ENCODE data around the gene ATL3.
A peak's percentile ranks its signal among the peaks of the same experiment; 100 is the strongest.

Gene ATL3, protein sequence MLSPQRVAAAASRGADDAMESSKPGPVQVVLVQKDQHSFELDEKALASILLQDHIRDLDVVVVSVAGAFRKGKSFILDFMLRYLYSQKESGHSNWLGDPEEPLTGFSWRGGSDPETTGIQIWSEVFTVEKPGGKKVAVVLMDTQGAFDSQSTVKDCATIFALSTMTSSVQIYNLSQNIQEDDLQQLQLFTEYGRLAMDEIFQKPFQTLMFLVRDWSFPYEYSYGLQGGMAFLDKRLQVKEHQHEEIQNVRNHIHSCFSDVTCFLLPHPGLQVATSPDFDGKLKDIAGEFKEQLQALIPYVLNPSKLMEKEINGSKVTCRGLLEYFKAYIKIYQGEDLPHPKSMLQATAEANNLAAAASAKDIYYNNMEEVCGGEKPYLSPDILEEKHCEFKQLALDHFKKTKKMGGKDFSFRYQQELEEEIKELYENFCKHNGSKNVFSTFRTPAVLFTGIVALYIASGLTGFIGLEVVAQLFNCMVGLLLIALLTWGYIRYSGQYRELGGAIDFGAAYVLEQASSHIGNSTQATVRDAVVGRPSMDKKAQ

DNA sequence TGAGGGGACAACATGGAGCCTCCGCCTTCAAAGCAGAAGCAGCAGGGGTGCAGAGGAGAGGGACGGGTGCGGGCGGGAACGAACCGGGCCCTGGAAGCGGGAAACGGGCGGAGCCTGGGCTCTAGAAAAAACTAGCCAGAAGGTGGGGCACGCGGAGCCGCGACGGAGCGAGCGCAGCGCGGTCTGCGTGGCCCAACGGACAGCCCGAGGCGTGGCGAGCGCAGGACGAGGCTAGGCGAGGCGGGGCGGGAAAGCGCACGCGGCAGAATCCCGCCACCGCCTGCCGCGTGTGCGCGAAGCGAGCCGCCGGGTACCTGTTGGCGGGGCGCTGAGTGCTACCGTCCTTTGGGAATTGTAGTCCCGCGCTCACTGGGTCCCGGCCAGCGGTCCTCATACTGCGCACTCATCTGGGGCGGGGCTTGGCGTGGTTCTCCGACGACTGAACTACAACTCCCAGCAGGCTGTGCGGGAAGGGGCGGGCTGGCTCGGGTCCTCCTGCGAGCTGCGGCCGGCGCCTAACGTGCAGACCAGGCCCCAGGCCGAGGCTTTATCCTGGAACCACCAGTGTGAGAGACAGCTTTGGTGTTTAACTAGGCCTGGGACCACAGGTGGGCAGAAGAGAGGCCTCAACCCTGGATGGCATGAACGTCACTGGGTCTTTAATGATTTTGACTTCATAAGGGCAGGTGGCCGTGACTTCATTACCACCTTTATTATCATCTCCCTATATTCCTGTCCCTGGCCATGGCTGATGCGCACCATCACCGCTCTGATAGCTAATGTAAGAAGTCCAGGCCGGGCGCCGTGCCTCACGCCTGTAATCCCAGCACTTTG, at the start of gene ATL3:
ATL3 (minus strand) TSS at position 55 of the 834 bp plus-strand sequence; CDS start at position 14, 41 bp downstream.
- no peak for TF ChIP-seq ZNF274 (IDR thresholded peaks at IDR 0.05; ENCODE audit: low read depth, low read length)
- H3K4me3 ChIP-seq (ENCODE audit: low read length): peak within 1 kb of the TSS; percentile 82

DNA sequence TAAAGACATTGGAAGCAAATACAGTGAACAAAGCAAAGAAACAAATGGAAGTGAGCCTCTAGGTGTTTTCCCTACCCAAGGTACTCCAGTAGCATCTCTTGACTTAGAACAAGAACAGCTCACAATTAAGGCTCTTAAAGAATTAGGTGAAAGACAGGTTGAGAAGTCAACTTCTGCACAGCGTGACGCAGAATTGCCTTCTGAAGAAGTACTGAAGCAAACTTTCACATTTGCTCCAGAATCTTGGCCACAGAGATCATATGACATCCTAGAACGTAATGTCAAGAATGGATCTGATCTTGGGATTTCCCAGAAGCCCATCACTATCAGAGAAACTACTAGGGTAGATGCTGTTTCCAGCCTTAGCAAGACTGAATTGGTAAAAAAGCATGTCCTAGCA, 49.4 kb upstream of the ATL3 start:
- TF ChIP-seq ZNF274 (IDR thresholded peaks at IDR 0.05; ENCODE audit: low read depth, low read length): no peak
- H3K4me3 ChIP-seq (ENCODE audit: low read length): no peak overlapping the region

DNA sequence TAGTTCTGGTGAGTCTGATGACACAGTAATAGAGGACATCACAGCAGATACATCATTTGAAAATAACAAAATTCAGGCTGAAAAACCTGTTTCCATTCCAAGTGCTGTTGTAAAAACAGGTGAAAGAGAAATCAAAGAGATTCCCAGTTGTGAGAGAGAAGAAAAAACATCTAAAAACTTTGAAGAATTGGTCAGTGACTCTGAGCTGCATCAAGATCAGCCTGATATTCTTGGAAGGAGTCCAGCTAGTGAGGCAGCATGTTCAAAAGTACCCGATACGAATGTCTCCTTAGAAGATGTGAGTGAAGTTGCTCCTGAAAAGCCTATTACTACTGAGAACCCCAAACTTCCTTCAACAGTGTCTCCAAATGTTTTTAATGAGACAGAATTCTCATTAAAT, 48.8 kb upstream of the ATL3 start:
- no peak overlapping the region for H3K4me3 ChIP-seq (ENCODE audit: low read length)
- no peak for TF ChIP-seq ZNF274 (IDR thresholded peaks at IDR 0.05; ENCODE audit: low read depth, low read length)

DNA sequence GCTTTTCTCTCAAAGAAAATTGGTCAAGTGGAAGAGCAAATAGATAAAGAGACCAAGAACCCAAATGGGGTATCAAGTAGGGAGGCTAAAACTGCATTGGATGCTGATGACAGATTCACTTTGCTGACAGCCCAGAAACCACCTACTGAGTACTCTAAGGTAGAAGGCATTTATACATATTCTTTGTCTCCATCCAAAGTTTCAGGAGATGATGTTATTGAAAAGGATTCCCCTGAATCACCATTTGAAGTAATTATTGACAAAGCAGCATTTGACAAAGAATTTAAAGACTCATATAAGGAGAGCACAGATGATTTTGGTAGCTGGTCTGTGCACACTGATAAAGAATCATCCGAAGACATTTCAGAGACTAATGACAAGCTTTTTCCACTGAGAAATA, 47.8 kb upstream of the ATL3 start:
- no peak for TF ChIP-seq ZNF274 (IDR thresholded peaks at IDR 0.05; ENCODE audit: low read depth, low read length)

DNA sequence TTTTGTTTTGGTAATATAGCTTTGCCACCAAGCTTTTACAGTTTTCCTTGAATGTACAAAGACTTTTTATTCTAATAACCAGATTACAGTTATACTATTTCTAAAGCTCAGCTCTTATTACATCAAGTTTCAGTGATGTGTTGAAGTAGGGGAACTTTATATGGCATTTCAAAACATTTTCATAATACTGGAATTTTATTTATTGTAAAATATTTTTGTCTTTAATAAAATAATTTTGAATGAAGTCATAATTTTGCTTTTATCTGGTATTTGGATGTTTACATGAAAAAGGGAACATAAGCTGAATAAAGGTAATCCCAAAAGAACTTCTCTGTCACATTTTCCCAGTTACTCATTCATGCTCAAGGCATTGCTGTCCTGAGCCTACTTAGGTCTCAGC, 44.9 kb upstream of the ATL3 start:
- H3K4me3 ChIP-seq (ENCODE audit: low read length): no peak overlapping the region
- no peak for TF ChIP-seq ZNF274 (IDR thresholded peaks at IDR 0.05; ENCODE audit: low read depth, low read length)

More for the DNA sequence above, 47.8 kb upstream of the ATL3 start:
- H3K4me3 ChIP-seq (ENCODE audit: low read length): no peak overlapping the region

DNA sequence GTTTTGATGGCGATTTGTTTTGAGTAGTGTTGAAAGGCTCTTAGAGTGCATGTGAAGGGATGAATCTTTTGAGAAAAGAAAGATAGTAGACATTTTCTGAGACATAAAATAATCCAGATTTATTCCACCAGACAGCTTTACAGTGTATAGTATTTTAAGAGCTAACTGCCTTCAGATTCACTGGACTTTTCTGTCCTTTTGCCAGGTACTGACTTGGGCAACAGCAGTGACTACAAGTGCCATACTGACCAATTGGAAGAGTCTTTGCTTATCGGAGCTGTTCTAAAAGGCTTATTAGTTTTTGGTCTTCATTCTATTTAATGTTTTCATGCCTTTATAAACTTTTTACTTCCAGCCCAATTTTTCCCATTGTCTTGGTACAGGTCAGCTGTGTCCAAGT, 42.6 kb upstream of the ATL3 start:
- H3K4me3 ChIP-seq (ENCODE audit: low read length): no peak overlapping the region
- no peak for TF ChIP-seq ZNF274 (IDR thresholded peaks at IDR 0.05; ENCODE audit: low read depth, low read length)

DNA sequence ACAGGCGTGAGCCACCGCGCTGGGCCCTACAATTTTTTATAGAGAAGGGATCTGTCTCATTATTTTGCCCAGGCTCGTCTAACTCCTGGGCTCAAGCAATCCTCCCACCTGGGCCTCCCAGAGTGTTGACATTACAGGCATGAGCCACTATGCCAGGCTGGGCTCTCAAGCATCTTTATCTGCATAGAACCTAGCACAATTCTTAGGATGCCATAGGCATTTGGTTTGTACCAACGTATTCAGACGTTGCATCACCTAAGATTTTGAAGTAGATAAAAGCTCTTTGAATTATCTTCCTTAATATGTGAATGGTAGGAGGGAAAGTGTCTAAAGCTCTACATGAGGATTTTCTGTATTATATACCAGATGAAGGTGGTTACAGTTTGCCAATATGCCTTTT, 40.7 kb upstream of the ATL3 start:
- no peak overlapping the region for H3K4me3 ChIP-seq (ENCODE audit: low read length)
- no peak for TF ChIP-seq ZNF274 (IDR thresholded peaks at IDR 0.05; ENCODE audit: low read depth, low read length)

DNA sequence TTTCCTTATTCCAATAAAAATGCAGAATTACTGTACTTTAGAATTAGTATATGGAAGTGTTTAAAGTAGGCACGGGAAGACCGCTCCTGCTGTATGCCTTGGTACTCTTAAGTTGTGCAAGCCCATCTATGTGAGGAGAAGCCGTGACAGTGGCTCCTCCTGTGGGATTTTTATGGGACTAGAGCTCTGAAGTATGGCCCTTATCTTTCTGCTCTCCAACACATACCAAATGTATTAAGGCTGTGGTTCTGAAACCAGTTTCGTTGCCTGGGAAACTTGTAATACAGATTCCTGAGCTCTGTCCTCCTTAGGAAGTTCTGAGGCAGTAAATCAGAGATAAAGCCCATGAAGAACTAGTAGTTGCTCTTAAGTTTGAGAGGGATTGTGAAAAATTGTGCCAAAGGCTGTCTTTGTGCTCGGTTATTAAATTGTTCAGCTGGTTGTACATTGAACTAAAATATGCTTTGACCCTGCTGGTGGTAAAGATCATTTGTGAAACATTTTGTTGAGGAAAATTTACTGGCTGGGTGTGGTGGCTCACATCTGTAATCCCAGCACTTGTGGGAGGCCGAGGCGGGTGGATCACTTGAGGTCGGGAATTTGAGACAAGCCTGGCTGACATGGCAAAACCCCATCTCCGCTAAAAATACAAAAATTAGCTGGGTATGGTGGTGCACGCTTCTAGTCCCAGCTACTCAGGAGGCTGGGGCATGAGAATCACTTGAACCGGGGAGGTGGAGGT, 39.5 kb upstream of the ATL3 start:
- TF ChIP-seq ZNF274 (IDR thresholded peaks at IDR 0.05; ENCODE audit: low read depth, low read length): no peak
- H3K4me3 ChIP-seq (ENCODE audit: low read length): no peak overlapping the region

DNA sequence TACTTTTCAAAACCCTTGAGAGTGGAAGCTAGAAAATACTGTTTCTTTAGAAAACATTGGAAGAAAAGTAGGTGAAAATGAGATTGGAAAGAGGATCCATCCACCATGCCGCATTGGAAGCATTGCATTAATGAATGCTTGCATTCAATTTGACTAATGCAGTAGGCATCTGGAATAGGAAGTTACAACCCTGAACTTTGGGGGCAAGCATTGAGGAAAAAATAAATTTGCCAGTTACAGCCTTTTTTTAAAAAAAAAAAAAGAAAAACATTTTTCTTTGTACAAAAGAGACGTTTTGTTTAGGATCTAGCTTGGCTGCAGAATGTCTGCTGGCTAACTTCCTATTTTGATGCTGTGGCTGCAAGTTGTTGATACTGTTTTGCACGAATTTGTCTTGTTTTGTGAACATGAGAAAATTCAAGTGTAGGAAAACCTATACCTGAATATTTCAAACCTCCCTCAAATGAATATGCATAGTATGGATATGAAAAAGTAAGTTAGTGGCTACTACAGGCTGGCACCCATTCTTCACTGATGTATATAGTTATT, 38.2 kb upstream of the ATL3 start:
- TF ChIP-seq ZNF274 (IDR thresholded peaks at IDR 0.05; ENCODE audit: low read depth, low read length): no peak
- no peak overlapping the region for H3K4me3 ChIP-seq (ENCODE audit: low read length)

DNA sequence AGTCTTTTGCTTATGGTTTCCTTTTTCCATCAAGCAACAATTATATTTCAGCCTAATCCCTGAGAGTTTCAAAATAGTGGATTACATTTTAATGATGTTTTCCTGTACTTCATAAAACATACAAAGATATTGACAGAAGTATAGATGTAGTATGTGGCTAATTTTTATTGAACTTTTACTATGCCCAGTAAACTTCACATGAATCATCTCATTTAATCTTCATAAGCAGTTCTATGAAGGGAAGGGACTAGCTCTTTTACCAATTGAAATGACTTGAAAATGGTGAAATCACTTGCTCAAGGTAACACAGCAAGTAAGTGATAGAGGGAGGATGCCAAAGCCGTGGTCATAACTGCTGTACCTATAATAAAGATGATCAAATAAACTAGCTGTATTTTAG, 37.6 kb upstream of the ATL3 start:
- no peak for TF ChIP-seq ZNF274 (IDR thresholded peaks at IDR 0.05; ENCODE audit: low read depth, low read length)
- no peak overlapping the region for H3K4me3 ChIP-seq (ENCODE audit: low read length)

DNA sequence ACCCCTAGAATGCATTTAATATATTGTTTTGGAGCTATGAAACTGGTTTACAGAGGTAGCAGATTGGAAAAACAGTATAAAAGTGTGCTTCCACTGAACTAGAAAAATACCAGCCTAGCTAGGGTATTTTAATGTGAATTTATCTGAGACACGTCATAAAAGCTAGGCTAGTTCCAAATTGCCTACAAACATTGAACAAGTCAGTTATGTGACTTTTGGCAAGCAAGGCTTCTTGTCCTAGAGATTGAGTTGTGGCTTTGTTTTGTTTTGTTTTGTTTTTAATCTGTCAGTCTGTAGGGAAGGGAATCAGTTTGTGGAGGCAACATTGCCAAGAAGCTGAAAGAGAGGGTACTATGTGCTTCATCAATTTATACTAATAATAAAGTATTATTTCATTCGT, 34.4 kb upstream of the ATL3 start:
- TF ChIP-seq ZNF274 (IDR thresholded peaks at IDR 0.05; ENCODE audit: low read depth, low read length): no peak
- H3K4me3 ChIP-seq (ENCODE audit: low read length): no peak overlapping the region

DNA sequence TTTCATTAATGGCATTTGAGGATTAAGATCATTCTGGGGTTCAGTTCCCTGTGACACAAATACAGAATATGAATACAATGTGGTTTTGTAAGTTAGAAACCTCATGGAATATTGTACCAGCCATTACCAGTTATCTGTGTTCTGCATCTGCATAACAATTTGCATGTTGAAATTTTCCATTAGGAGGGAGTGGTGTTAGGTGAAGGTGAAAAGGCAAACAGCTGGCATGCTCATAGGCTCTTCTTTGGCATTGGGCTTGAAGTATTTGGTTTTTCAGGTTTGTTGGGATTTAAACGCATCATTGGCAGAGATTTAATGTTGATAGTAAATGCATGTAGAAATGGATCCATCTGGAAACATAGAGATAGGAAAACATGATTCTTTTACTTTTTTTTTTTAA, 28.7 kb upstream of the ATL3 start:
- no peak overlapping the region for H3K4me3 ChIP-seq (ENCODE audit: low read length)
- TF ChIP-seq ZNF274 (IDR thresholded peaks at IDR 0.05; ENCODE audit: low read depth, low read length): no peak

DNA sequence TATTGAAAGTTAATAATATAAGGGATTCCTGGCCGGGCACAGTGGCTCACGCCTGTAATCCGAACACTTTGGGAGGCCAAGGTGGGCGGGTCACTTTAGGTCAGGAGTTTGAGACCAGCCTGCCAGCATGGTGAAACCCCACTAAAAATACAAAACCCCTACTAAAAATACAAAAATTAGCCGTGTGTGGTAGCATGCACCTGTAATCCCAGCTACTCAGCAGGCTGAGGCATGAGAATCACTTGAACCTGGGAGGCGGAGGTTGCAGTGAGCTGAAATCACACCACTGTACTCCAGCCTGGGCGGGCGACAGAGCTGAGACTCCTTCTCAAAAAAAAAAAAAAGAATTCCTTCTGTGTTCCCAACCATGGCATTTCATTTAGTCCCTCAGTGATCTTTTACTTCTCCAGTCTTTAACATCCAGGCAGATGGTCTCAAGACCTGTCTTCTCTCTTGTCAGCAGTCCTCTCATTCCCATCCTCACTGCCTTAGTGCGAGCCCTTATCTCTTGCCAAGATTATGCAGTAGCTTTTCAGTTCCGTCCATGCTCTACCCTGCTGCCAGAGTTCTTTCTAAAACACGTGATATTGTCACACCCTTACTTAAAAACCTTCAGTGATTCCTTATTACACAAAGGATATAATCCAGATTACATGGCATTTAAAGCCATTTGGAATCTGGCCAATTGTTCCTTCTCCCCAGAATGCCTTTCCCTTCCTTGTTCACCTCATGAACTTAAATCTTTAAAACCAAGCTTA, 28.0 kb upstream of the ATL3 start:
- no peak for TF ChIP-seq ZNF274 (IDR thresholded peaks at IDR 0.05; ENCODE audit: low read depth, low read length)
- no peak overlapping the region for H3K4me3 ChIP-seq (ENCODE audit: low read length)

Measured in GM08714 (cell line).